Small intestine (tissue), 7 donors: Measurements from ENCODE around the gene DDB1. TPM values are rescaled to one million over a fixed set of nuclear protein-coding genes. Genes with fewer than 3 reads are reported as not detected.
A peak's percentile ranks its signal among the peaks of the same experiment; 100 is the strongest.

Experiments used
- DNase-seq, 2 donors: peaks; one replicate each; pipeline versions ENCODE4 v3.0.0 to v3.0.0-alpha.2; 2013
- FAIRE-seq: peaks from 2 replicates; lab custom pipeline; 2012; peaks lifted over from hg19 to GRCh38; lab: Jason Lieb, UNC
- H3K27ac ChIP-seq, 3 donors: one replicate each; pipeline ENCODE4 v1.5.1; 2013; ENCODE audit warnings: low read length in 2 of 3, mild to moderate bottlenecking in 2 of 3, control low read depth in 1 of 3, inconsistent platforms in 1 of 3, low read depth in 1 of 3, moderate library complexity in 1 of 3
- H3K27me3 ChIP-seq, 3 donors: one replicate each; pipeline ENCODE4 v1.6.1; 2013; ENCODE audit warnings: low read length in 3 of 3, inconsistent platforms in 1 of 3; ENCODE audit not compliant: control insufficient read depth in 3 of 3, insufficient read depth in 3 of 3
- H3K36me3 ChIP-seq, 3 donors: one replicate each; pipeline ENCODE4 v1.6.1; 2013; ENCODE audit warnings: low read length in 3 of 3, inconsistent platforms in 1 of 3, low read depth in 1 of 3, mild to moderate bottlenecking in 1 of 3, moderate library complexity in 1 of 3; ENCODE audit not compliant: control insufficient read depth in 3 of 3, insufficient read depth in 2 of 3
- H3K4me1 ChIP-seq, 3 donors: one replicate each; pipeline ENCODE4 v1.6.1; 2013; ENCODE audit warnings: low read length in 2 of 3, inconsistent platforms in 1 of 3, low read depth in 1 of 3, mild to moderate bottlenecking in 1 of 3, moderate library complexity in 1 of 3; ENCODE audit not compliant: control insufficient read depth in 3 of 3, insufficient read depth in 2 of 3
- H3K4me3 ChIP-seq, 3 donors: one replicate each; pipeline ENCODE4 v1.5.1; 2013; ENCODE audit warnings: low read length in 3 of 3, control low read depth in 1 of 3, inconsistent platforms in 1 of 3, low read depth in 1 of 3, mild to moderate bottlenecking in 1 of 3, moderate library complexity in 1 of 3
- H3K9me3 ChIP-seq, 2 donors: one replicate each; pipeline ENCODE4 v1.6.1; 2013; ENCODE audit warnings: low read depth in 1 of 2, low read length in 1 of 2; ENCODE audit not compliant: control insufficient read depth in 2 of 2, insufficient read depth in 1 of 2
- WGBS, 3 donors: extraction: QIAGEN DNeasy Blood & Tissue Kit; methylation state at CpG; one replicate each; pipeline ENCODE4 v1.1.7; 2013; 5-methylcytosine and 5-hydroxymethylcytosine counted together
- polyA plus RNA-seq, 4 donors: library from polyadenylated mRNA; stranded (reverse) in 3 of 4; unstranded in 1 of 4; fragments of 200-250 nt in 3 of 4; fragments of 120-200 nt in 1 of 4; gene quantifications; one replicate each; pipeline versions ENCODE4 v1.2.1 to v1.2.3, GENCODE V29; 2013
- donor health status: healthy with polysubstance abuse.
- donor health status: control.
- donor health status: control.
- donor health status: Bipolar disorder and iron deficiency.
- donor health status: healthy.

The DDB1 gene
- polyA plus RNA-seq, 4 donors: 137 to 165 (median 153) TPM

DNA sequence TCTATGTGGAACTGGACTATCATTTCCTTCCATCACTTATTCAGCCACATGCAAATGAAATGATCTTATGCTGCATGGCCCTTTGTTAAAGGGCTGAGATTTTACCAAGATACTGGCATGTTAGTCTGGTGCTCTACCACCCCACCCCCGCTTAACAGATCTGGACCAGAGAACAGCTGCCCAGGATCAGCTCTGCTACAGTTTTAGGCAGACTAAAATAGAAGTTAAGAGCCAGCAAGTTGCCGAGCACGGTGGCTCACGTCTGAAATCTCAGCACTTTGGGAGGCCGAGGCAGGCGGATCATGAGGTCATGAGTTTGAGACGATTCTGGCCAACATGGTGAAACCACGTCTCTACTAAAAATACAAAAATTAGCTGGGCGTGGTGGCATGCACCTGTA, 4.6 kb downstream of the DDB1 start:
- H3K4me3 ChIP-seq: no peak overlapping the region
- H3K27me3 ChIP-seq: no peaks in the 10 kb centered on the region
- DNase-seq (no peak), FAIRE-seq (no peak)
- no peaks in the 10 kb centered on the region for H3K9me3 ChIP-seq
- 89 to 93% (median 92%) methylated on average over 9 of the region's 9 CpGs for WGBS, 3 donors
- peaks cover 3 to 7% (median 4%) of the 10 kb centered on the region in 3 donors for H3K4me1 ChIP-seq
- H3K27ac ChIP-seq: no peak overlapping the region
- peaks cover 16 to 38% (median 24%) of the 10 kb centered on the region in 3 donors for H3K36me3 ChIP-seq

DNA sequence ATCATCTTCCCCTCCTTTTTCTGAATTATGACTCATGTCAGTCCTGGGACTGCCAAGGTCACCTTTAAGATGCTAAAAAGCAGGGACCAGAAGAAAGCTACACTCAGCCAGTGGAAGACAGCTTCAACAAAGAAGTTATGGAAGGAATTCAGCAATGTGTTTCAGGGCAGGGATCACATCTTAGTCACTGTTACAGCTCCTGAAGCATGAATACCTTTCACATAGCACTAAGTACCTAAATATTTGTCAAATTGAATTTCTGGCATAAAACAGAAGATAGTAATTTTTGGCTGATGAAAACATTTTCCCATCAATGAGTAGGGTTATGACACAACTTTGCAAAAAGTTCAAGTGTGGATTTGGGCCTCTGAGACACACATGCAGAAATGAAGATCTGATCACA, 5.2 kb downstream of the DDB1 start:
- no peak for DNase-seq
- Histone ChIP-seq H3K4me3 (no peak overlapping the region), H3K27ac (no peak overlapping the region), H3K9me3 (no peaks in the 10 kb centered on the region), H3K27me3 (no peaks in the 10 kb centered on the region), H3K36me3 (peaks cover 23 to 42% (median 30%) of the 10 kb centered on the region in 3 donors), H3K4me1 (peaks cover 3 to 7% (median 4%) of the 10 kb centered on the region in 3 donors)
- FAIRE-seq: no peak

DNA sequence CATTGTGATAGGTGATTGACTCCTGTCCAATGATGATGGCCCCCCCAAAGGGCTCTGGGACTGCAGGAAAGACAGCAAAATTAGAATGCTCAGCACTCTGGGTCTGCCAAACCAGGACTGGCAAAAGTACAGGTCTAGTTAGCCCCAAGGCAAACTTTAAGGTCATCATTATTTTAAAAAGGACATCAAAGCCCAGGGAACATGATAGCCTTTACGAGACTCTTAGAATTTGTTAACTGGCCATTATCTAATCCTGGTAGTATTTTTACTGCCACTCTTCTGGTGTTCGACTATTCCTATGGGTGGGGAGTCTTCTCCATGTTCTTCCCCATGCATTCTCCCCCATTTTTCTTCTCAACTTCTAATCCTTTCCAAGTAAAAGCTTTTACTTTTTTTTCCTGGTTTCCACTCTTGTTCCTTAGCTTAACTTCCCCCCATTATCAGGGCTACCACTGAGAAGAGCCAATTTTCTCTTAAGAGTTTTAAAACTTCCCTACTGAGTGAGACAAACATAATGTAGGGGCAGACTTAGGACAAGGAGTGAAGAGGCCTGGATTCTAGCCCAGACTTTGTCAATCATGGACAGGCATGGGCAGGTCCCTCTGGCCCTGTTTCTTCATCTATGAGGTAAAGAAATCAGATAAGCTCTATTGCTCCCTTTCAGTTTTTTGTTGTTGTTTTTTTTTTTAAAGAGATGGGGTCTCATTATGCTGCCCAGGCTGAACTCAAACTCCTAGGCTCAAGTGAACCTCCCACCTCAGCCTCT, 7.1 kb downstream of the DDB1 start:
- no peaks in the 10 kb centered on the region for H3K4me1 ChIP-seq
- WGBS, 3 donors: 86 to 93% (median 89%) methylated on average over 2 of the region's 2 CpGs
- peaks cover 35 to 48% (median 41%) of the 10 kb centered on the region in 3 donors for H3K36me3 ChIP-seq
- H3K9me3 ChIP-seq: no peaks in the 10 kb centered on the region
- H3K4me3 ChIP-seq: no peak overlapping the region
- H3K27ac ChIP-seq: no peak overlapping the region
- FAIRE-seq (no peak), DNase-seq (no peak)
- H3K27me3 ChIP-seq: no peaks in the 10 kb centered on the region

DNA sequence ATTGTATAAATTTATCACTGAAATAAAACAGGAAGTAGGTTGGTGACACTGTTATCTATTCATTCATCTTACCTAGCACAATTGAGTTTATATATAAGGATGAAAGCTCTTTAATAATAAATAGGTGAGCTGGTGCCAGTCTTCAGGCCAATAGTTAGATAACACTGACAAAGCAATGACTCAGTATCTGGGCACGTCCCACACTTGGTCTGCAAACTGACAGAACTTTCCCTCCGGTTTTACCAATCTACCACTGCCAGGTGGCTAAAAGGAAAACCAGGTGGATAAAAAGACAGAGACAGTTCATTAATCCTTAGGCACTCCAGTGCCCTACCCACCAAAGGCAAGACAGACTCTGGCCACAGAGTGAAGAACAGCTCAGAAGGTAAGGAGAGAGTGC, 17.6 kb downstream of the DDB1 start:
- DNase-seq: no peak
- Histone ChIP-seq H3K27ac (no peak overlapping the region), H3K9me3 (no peaks in the 10 kb centered on the region), H3K4me3 (no peak overlapping the region), H3K4me1 (no peaks in the 10 kb centered on the region), H3K36me3 (peaks cover 30 to 71% (median 46%) of the 10 kb centered on the region in 3 donors), H3K27me3 (no peaks in the 10 kb centered on the region)
- no peak for FAIRE-seq
- 47 to 78% (median 48%) methylated on average over 2 of the region's 2 CpGs for WGBS, 3 donors

DNA sequence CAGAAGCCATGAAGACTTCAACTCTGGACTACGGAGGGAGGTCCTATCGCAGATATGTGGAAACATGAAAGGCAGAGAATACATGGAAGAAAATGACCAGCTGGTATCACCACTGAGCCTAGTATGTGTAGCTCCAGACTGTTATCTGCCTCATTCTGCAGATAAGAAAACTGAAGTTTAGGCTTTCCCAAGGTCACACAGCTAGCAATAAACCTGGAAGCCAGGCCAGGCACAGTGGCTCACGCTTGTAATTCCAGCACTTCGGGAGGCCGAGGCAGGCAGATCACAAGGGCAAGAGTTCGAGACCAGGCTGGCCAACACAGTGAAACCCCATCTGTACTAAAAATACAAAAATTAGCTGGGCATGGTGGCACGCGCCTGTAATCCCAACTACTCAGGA, 22.2 kb downstream of the DDB1 start:
- FAIRE-seq: no peak

DNA sequence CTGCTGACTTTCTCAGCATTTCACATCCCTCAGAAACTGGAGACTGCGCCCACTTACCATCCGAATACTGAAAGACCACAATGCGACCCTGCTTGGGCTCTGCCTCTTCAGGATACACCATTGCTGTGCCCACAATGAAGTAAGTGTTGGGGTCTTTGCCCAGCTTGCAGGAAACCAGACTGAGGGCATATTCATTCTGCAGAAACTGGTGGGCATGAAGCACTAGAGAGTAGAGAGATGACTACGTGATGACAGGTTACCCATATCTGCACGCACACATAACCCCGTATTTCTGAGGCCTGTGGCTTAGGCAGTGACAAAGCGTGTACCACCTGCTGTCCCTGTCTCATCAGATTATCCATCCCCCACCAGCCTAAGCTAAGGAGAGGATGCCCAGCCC, 23.2 kb downstream of the DDB1 start:
- Histone ChIP-seq H3K4me3 (no peak overlapping the region), H3K4me1 (no peaks in the 10 kb centered on the region), H3K27me3 (no peaks in the 10 kb centered on the region), H3K9me3 (no peaks in the 10 kb centered on the region), H3K36me3 (peaks cover 37 to 73% (median 62%) of the 10 kb centered on the region in 3 donors), H3K27ac (no peak overlapping the region)
- WGBS, 3 donors: 94 to 96% (median 95%) methylated on average over 7 of the region's 7 CpGs
- DNase-seq (no peak), FAIRE-seq (no peak)

More for the DNA sequence above, 22.2 kb downstream of the DDB1 start:
- Histone ChIP-seq H3K9me3 (no peaks in the 10 kb centered on the region), H3K4me1 (no peaks in the 10 kb centered on the region), H3K4me3 (no peak overlapping the region), H3K27ac (no peak overlapping the region), H3K27me3 (no peaks in the 10 kb centered on the region), H3K36me3 (peaks cover 37 to 73% (median 63%) of the 10 kb centered on the region in 3 donors)
- 67 to 85% (median 70%) methylated on average over 8 of the region's 8 CpGs for WGBS, 3 donors
- peak in 1 of 2 donors; percentile 5 for DNase-seq

DNA sequence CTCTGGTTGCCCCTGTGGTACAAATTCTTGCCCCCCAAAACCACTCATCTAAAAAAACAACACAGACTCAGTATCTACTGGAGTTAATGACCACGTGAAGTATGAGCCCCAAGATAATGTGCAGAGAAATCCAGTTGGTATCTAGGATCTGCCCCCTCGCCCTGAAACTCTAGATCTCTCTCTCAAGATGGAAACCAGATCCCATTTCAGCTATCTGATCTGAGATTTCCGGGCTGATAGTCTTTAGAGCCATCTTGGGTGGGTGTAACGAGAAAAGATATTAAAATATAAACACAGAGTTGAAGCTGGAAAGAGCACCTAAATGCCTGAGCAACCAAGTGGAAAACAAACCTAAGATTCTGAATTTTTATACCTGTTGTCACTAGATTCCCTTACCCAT, 23.8 kb downstream of the DDB1 start:
- 87 to 92% (median 89%) methylated on average over 4 of the region's 4 CpGs for WGBS, 3 donors
- FAIRE-seq (no peak), DNase-seq (no peak)
- Histone ChIP-seq H3K4me1 (no peaks in the 10 kb centered on the region), H3K36me3 (peaks cover 34 to 74% (median 57%) of the 10 kb centered on the region in 3 donors), H3K4me3 (no peak overlapping the region), H3K9me3 (no peaks in the 10 kb centered on the region), H3K27me3 (no peaks in the 10 kb centered on the region), H3K27ac (no peak overlapping the region)

DNA sequence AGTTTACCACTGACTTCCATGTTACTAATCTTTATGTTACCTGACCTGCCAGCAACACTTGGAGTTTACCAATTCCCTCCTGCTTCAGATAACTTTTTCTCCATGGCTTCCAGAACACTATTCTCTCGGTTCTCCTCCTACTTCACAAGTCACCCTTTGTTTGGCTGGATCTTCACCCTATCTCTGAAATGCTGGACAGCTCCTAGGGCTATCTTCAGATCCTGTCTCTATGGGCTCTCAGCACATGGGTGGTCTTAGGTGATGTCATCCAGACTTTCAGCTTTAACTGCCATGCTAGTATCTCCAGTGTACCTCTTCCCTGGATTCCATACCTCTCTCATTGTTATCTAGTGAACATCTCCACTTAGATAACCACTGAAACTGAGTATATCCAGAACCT, 25.6 kb downstream of the DDB1 start:
- Histone ChIP-seq H3K27ac (no peak overlapping the region), H3K36me3 (peaks cover 32 to 78% (median 54%) of the 10 kb centered on the region in 3 donors), H3K27me3 (no peaks in the 10 kb centered on the region), H3K9me3 (no peaks in the 10 kb centered on the region), H3K4me1 (no peaks in the 10 kb centered on the region), H3K4me3 (no peak overlapping the region)
- 81 to 90% (median 87%) methylated on average over 1 of the region's 1 CpG for WGBS, 3 donors
- FAIRE-seq (no peak), DNase-seq (no peak)
